ENCODE measurements around the gene ABL2.
"Not testable (repeated sequence)": the region's sequence is repeated elsewhere in the genome, so short reads cannot be mapped to it uniquely, and the experiment has no call there.

Gene ABL2

DNA sequence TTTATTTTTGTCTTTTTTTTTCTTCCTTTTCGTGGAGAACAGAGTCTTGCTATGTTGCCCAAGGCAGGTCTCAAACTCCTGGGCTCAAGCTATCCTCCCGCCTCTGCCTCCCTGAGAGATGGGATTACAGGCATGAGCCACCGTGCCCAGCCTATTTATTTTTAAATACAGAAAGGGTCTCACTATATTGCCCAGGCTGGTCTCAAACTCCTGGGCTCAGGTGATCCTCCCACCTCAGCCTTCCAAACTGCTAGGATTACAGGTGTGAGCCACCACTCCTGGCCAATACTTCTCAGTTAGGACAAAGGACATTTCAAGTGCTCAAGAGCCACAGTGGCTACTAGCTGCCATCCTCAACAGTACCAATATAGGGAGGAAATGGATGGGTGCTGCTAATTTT lies 16.2 kb downstream of the ABL2 start:
- not testable (repeated sequence) for DNase-seq (ENCODE audit: low spot score)

DNA sequence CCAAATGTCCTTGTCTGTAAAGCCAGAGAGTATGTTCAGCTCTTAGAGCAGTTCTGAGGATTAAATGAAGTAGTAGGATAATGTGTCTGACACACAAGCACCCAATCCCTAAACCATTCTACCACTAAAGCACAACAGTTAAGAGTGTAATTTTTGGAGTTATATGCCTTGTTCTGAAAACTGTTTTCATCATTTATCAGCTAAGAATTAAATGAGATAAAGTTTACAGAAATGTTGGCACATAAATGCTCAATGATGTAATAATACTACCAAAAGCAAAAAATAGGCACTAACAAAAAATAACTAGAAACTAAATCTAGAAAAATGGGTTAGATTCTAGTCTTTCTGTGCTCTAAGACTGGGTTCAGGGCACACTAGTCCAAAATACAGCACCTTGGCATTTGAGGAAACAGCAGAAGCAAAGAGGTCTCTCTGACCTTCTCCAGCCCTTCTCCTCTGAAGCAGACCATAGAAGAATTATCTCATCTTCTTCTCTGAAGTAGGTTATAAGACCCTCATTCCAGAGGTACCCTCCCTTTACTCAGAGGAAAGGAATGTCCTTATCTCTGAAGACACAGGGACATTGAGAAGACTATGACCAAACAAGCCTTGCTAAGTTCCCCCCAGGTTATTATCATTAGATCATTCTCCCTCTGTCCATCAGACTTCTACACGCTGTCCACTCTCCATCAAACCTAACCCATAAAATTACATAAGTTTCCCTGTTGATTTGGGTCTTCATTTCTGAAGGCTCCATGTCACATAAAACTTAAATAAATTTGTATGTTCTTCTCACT lies 20.6 kb downstream of the ABL2 start:
- DNase-seq (ENCODE audit: low spot score), result no peak

DNA sequence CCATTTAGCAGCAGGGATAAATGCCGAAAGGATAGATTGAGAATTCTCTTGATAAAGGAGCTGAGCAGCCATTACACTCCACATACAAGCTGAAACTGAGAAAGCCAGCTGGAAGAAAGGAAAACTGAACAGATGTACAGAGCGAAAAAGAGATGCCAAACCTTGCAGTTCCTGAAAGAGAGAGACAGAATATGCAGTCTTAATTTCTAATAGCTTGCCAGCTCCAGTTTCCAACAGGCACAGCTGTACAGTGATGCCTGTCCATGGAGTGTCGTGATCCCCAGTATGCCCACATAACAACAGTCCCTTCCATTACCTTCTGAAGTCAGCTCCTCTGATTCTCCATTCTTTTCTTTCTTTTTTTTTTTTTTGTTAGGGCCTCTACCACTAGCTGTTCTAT lies 22.7 kb downstream of the ABL2 start:
- no peak for DNase-seq (ENCODE audit: low spot score)

DNA sequence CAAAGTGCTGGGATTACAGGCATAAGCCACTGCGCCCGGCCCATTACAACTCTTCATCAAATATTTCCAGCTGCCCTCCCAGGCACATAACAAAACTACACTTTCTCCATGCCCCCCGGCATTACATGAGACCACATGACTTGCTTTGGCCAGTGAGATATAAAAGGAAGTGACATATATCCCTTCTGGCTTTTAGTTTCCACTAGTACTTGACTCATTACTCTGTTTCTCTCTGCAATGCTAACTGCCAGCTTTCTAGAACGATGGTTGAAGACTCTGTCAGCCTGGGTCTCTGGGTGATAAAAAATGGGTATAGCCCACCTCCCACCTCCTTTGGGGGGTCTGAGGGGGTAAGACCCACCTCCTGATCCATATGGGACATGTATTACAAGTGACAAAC lies 24.2 kb downstream of the ABL2 start:
- no peak for DNase-seq (ENCODE audit: low spot score)

DNA sequence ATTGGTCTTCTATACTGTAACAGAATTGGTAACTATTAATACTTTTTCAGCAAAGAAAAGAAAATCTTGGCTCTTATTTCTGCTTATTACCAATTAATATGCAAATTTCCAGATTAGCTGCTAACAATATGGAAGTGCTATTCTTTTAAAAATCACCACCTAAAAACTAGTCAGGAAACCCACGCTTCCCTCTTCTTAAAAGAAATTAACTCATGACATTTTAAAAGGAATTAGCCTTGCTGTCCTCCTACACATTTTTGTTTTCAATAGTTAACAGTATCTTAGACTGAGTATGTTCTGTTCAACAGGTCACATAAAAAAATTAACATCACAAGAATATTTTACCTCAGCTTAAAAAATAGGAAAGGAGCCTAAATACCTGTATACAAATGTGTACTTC lies 27.3 kb downstream of the ABL2 start:
- peak; percentile 49 for DNase-seq (ENCODE audit: low spot score)

DNA sequence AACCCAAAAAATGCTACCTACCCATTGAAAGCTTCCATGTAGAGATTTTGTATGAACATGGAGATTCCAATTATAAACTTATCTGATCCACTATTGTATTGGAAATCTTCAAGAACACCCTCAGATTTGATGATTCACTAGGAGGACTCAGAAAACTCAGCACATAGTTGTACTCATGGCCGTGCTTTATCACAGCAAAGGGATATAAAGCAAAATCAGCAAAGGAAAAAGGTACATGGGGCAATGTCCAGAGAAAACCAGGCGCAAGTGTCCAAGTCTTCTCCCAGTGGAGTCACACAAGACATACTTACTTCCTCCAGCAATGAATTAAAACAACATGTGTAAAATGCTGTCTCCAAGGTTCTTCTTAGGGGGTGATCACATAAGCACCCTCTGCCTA lies 28.9 kb downstream of the ABL2 start:
- DNase-seq (ENCODE audit: low spot score), result no peak

DNA sequence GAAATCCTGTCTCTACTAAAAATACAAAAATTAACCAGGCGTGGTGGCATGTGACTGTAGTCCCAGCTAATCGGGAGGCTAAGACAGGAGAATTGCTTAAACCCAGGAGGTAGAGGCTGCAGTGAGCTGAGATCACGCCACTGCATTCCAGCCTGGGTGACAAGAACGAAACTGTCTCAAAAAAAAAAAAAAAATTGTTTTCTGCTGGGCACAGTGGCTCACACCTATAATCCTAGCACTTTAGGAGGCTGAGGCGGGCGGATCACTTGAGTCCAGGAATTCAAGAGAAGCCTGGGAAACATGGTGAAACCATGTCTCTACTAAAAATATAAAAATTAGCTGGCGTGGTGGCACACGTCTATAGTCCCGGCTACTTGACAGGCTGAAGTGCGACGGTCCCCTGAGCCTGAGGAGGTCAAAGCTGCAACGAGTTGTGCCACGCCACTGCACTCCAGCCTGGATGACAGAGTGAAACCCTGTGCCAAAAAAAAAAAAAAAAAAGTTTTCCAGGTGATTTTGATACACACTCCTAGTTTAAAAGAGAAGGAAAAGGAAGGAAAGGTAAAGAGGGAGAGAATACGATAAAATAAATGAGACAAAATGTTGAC lies 31.7 kb downstream of the ABL2 start:
- DNase-seq (ENCODE audit: low spot score), result no peak

DNA sequence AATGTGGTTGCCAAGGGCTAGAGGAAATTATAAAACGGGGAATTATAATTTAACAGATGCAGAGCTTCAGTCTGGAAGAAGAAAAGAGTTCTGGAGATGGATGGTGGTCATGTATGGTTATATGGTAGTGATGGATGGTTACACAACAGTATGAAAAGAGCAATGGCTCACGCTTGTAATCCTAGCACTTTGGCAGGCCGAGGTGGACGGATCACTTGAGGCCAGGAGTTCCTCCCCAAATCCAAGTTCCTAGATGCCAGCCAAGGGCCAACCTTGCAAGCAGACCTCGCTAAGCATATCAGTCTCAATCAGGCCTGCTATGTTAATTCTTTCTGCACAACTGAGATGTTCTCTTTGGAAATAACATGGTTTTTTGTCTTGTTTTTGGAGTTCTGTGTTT lies 33.6 kb downstream of the ABL2 start:
- not testable (repeated sequence) for DNase-seq (ENCODE audit: low spot score)

DNA sequence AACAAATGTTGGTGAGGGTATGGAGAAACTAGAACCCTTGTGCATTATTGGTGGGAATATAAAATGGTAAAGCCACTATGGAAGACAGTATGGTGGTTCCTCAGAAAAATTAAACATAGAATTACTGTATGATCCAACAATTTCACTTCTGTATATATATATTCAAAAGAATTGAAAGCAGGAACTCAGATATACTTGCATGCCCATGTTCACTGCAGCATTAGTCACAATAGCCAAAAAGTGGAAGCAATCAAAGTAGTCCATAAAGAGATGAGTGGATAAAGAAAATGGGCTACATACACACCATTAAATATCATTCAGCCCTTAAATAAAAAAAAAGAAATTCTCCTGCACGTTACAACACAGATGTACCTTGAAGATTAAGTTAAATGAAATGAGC lies 34.1 kb downstream of the ABL2 start:
- DNase-seq (ENCODE audit: low spot score), result no peak

DNA sequence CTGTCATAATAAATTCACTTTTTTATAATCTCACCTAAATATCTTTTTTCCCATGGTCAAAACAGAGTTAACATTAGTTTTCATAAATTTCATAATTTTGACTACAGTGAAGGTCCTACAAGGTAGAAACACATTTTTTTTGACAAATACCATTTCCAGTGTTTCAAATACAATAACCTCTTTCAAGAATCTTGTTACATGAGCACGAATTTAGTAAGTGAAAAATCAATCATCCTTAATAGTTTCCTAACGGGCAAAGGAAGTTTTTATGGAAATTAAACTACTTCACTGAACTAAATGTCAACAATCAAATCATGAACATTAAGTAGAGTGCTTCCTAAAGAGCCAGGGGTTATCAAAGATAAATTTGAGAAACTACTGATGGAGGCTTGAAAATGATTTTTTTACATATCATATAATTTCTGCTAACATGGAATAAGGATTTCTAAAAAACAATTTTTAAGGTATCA lies 35.4 kb downstream of the ABL2 start:
- DNase-seq (ENCODE audit: low spot score), result no peak

DNA sequence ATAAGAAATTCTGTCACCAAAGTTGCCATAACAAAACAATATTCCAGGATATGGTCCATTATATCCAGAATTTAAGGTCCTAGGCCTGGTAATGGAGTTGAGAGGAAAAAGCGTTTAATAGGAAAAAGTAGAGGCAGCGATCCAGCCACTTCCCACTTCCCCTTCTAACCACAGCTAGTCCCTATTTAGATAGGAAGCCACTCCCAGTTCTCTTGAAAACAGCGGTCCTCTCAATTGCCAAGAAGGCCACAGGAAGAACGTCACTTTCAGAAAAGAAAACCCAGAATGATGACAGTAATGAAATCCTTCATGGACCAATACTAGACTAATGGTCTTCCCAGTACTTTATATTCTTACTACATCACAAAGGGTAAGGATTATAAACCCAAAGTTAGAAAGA lies 38.6 kb downstream of the ABL2 start:
- no peak for DNase-seq (ENCODE audit: low spot score)

DNA sequence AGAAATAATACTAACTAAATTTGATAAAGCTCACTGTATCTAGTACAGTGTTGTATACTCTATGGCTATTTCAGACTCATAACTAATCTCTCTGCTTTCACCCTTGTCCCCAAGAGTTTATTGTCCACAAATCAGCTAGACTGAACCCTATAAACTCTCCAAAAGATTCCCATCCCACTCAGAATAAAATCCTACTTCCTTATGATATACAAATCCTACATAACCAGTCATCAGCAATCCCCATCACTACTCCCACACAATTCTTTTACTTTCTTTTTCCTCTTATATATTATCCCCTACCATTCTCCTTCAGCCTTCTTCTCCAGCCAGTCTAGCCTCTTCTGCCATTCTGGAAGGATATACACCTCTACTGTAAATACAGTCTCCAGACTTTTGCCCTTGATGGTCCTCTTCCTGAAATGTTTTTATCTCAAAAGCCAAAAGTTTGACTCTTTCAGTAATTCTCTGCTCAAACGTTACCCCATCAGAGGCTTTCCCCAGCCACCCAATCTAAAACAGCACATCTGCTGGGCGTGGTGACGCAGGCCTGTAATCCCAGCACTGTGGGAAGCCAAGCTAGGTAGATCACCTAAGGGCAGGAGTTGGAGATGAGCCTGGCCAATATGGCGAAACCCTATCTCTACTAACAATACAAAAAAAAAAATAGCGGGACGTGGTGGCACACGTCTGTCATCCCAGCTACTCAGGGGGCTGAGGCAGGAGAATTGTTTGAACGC lies 41.6 kb downstream of the ABL2 start:
- DNase-seq (ENCODE audit: low spot score), result no peak

DNA sequence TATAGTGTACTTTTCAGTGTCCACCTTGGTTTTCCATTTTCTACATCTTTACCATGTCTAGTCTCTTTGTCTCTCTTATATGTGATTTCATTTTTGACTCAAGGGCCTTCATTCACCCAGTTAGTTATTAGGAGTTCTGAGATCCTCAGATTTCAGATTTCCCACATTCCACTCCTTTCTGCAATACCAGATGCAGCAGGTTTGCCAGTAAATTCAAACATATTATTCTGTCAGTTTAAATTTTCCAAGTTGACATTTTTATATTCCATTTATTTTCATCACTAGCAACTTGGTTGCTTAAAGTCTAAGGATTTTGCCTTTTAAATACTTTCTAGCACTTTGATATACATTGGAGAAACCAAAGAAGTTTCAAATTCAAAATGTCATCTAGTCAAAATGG lies 42.4 kb downstream of the ABL2 start:
- no peak for DNase-seq (ENCODE audit: low spot score)

DNA sequence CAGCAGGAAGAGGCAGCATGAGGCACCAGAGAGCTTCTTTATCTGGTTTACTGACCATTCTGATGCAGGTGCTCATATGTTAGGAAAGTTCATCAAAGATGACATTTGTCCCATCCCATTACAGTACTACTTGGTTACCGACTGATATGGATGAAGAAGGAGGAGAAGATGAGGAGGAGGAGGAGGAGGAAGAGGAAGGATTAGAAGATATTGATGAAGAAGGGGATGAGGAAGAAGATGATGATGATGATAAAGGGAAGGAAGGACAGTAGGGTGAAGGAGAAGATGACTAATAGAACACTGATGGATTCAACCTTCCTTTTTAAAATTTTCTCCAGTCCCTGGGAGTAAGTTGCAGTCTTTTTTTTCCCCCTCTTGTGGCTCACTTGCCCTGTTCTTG lies 45.1 kb downstream of the ABL2 start:
- no peak for DNase-seq (ENCODE audit: low spot score)

DNA sequence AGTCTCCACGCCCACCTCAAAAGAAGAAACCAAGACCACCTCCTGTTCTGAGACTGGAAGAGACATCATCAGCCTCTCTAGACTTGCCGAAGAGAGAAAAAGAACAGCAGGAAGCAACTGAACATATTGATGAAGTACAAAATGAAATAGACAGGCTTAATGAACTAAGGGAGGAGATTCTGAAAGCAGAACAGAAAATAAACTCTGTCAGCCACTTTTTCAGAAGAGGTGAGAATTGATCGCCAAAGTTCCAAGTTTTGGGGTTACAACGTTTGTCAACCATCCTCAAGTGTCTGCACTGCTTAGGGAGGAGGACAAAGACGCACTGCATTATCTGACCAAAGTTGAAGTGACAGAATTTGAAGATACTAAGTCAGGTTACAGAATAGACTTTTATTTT lies 45.6 kb downstream of the ABL2 start:
- no peak for DNase-seq (ENCODE audit: low spot score)

DNA sequence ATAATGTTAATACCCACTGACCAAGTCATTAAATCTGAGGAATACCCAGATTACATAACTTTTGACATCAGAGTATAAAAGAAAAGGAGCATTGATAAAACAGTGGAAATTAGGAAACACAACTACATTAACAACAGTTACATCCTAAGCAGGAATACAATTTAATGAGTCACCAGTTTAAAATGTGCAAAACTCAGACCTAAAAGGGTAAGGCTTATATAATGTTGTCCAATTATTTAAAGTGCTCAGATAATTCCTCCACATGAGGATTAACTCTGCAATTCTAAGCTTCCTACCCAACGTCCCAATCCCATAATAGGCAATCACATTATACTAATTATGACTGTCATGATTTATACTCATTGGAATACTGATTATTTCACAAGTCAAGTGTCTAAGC lies 50.5 kb downstream of the ABL2 start:
- no peak for DNase-seq (ENCODE audit: low spot score)

DNA sequence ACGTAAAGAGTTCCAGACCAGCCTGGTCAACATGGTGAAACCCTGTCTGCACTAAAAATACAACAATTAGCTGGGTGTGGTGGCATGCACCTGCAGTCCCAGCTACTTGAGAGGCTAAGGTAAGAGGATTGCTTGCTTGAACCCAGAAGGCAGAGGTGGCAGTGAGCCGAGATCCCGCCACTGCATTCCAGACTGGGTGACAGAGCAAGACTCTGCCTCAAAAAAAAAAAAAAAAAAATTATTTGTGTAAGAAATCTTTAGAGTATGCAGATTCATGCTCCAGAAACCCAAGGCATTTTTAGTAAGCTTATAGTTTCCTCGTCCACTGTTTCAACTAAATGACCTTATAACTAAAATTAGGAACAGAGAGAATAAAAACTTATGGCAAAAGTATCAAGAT lies 51.3 kb downstream of the ABL2 start:
- DNase-seq (ENCODE audit: low spot score), result no peak

DNA sequence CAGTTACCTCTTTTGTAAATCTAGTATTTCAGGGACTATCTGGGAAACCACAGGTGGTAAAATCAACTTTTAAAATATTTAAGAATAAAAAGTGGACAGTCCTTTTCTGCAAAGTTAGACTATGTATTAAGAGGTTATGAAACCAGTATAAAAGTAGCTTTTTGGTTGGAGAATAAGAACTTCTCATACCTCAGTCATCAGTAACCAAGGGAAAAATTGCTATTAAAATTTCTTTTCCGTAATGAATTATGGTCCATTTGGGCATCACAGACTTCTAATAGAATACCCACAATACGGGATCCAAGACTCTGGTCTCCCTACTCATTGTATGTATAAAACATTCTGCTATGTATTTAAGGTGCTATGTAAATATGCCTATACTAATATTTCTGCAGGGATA lies 51.9 kb downstream of the ABL2 start:
- no peak for DNase-seq (ENCODE audit: low spot score)

DNA sequence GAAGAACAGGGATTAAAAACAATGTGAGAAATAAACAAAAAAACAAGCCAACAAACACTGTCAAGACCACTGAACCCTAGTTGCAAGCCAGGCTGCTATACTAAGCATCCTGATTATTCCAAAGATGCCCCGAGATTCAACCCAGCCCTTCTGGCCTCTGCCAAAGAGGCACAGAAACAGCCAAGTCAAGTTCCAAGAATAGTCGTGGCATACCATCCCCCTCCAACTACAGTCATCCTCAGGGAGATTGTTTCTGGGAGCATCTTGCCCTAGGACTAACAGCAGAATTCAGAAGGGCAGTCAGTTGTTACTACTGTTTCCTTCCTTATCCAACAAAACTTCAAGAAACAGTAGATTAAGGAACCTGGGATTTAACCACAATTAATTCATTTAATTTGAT lies 52.3 kb downstream of the ABL2 start:
- no peak for DNase-seq (ENCODE audit: low spot score)

DNA sequence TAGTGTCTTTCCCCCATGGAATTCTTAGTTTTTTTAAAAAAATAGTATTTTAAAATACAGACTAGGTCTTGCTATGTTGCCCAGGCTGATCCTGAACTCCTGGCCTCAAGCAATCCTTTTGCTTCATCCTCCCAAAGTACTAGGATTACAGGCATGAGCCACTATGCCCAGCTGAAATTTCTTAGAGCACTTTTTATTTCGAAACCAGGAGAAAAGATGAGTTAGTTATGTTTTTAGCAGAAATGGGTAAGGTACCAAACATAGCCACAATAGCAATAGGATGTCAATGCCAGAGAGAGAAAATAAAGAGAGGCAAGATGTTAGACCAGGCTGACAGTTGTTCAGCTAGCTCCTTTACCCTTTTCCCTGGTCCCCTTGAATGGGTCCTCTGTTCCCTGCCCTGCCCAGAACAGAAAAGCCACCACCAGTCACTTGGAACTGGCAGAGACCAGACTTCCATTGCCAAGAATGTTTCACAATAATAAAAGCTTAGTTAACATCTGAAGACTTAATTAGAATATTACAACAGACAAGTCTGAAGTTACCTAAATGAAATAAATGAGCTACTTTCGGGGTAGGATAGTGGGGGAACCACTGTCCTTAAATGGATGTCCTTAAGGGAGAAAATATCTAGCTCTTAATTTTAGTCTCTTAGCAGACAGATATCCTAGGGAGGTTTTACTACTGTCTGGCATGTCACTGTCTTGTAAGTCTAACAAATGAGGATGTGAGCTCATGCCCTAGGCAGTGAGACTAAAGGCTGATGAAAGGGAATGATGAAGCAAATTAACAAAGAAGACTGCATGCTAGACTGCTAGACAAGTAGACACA lies 54.3 kb downstream of the ABL2 start:
- peak; percentile 77 for DNase-seq (ENCODE audit: low spot score)

DNA sequence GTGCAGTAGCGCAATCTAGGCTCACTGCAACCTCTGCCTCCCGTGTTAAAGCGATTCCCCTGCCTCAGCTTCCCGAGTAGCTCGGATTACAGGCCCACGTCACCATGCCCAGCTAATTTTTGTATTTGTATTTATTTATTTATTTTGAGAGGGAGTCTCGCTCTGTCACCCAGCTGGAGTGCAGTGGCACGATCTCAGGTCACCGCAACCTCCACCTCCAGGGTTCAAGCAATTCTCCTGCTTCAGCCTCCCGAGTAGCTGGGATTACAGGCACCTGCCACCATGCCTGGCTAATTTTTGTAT lies 59.1 kb downstream of the ABL2 start:
- not testable (repeated sequence) for DNase-seq (ENCODE audit: low spot score)
